GM18511 (cell line): ENCODE data around the gene SLC17A5.

Source experiments
- ATAC-seq: cut with Tn5 transposase; IDR thresholded peaks from one replicate; pipeline ENCODE4 v1.9.1; 2021; ENCODE audit warnings: mild to moderate bottlenecking, moderate library complexity; ENCODE audit not compliant: unreplicated experiment

SLC17A5 gene

GRCh38 chr6:73666393-73666792, 12.6 kb upstream of the SLC17A5 start:
- ATAC-seq = no peak

- peak; percentile 91 for ATAC-seq
Observed at GRCh38 chr6:73665686-73666319, 12.0 kb upstream of the SLC17A5 start.

GRCh38 chr6:73664701-73665100, 10.9 kb upstream of the SLC17A5 start:
- no peak for ATAC-seq

- no peak for ATAC-seq
Observed at GRCh38 chr6:73657201-73657600, 3.4 kb upstream of the SLC17A5 start.

GRCh38 chr6:73656531-73657145, 2.8 kb upstream of the SLC17A5 start:
- no peak for ATAC-seq

GRCh38 chr6:73655341-73655917, 1.6 kb upstream of the SLC17A5 start:
- no peak for ATAC-seq

GRCh38 chr6:73652637-73653570, 888 bp downstream of the SLC17A5 start:
- ATAC-seq = peak; percentile 52

GRCh38 chr6:73649783-73650182, 4.0 kb downstream of the SLC17A5 start:
- ATAC-seq = no peak

GRCh38 chr6:73648166-73648565, 5.6 kb downstream of the SLC17A5 start:
- ATAC-seq = no peak

- peak; percentile 51 for ATAC-seq
Observed at GRCh38 chr6:73644941-73645591, 8.7 kb downstream of the SLC17A5 start.

- ATAC-seq = no peak
Observed at GRCh38 chr6:73644030-73644429, 9.8 kb downstream of the SLC17A5 start.

GRCh38 chr6:73642530-73642929, 11.3 kb downstream of the SLC17A5 start:
- ATAC-seq = no peak

- no peak for ATAC-seq
Observed at GRCh38 chr6:73640179-73640750, 13.5 kb downstream of the SLC17A5 start.

- ATAC-seq = no peak
Observed at GRCh38 chr6:73639040-73639439, 14.8 kb downstream of the SLC17A5 start.

- ATAC-seq = no peak
Observed at GRCh38 chr6:73637404-73637803, 16.4 kb downstream of the SLC17A5 start.

- ATAC-seq = no peak
Observed at GRCh38 chr6:73636048-73636447, 17.7 kb downstream of the SLC17A5 start.

- ATAC-seq = no peak
Observed at GRCh38 chr6:73632346-73632745, 21.4 kb downstream of the SLC17A5 start.

- ATAC-seq = no peak
Observed at GRCh38 chr6:73631849-73632248, 21.9 kb downstream of the SLC17A5 start.

- no peak for ATAC-seq
Observed at GRCh38 chr6:73630401-73630800, 23.4 kb downstream of the SLC17A5 start.

- ATAC-seq = no peak
Observed at GRCh38 chr6:73624896-73625295, 28.9 kb downstream of the SLC17A5 start.
